IPS-15b (cell line): Measurements from ENCODE around the gene MT2A.

Source experiments
- H3K27me3 ChIP-seq: one replicate; pipeline ENCODE4 v1.6.1; 2013; ENCODE audit warnings: low read length; ENCODE audit not compliant: control insufficient read depth, insufficient read depth
- H3K36me3 ChIP-seq: one replicate; pipeline ENCODE4 v1.6.1; 2013; ENCODE audit warnings: low read length; ENCODE audit not compliant: control insufficient read depth, insufficient read depth
- H3K4me1 ChIP-seq: one replicate; pipeline ENCODE4 v1.6.1; 2013; ENCODE audit warnings: mild to moderate bottlenecking, low read length; ENCODE audit not compliant: control insufficient read depth, insufficient read depth
- H3K4me3 ChIP-seq: one replicate; pipeline ENCODE4 v1.5.1; 2013; ENCODE audit warnings: low read depth, low read length
- H3K9ac ChIP-seq: one replicate; pipeline ENCODE4 v1.6.1; 2013; ENCODE audit warnings: low read depth, mild to moderate bottlenecking, low read length
- H3K9me3 ChIP-seq: one replicate; pipeline ENCODE4 v1.6.1; 2013; ENCODE audit warnings: mild to moderate bottlenecking, low read length; ENCODE audit not compliant: control insufficient read depth, insufficient read depth

The MT2A gene

GRCh38 chr16:56635441-56635967, 27.1 kb downstream of the MT2A start:
- Histone ChIP-seq H3K27me3 (peaks cover 100% of the 10 kb centered on the region), H3K4me1 (peaks cover 3% of the 10 kb centered on the region), H3K36me3 (no peaks in the 10 kb centered on the region), H3K9ac (no peak overlapping the region), H3K9me3 (no peaks in the 10 kb centered on the region), H3K4me3 (peak overlapping the region; percentile 26)

- no peaks in the 10 kb centered on the region for H3K9me3 ChIP-seq
- H3K36me3 ChIP-seq: no peaks in the 10 kb centered on the region
- H3K9ac ChIP-seq: no peak overlapping the region
- H3K4me1 ChIP-seq: peaks cover 3% of the 10 kb centered on the region
- peak overlapping the region; percentile 49 for H3K4me3 ChIP-seq
- H3K27me3 ChIP-seq: peaks cover 100% of the 10 kb centered on the region
Observed at GRCh38 chr16:56636616-56637413, 28.4 kb downstream of the MT2A start.

- Histone ChIP-seq H3K4me1 (peaks cover 3% of the 10 kb centered on the region), H3K9me3 (no peaks in the 10 kb centered on the region), H3K36me3 (no peaks in the 10 kb centered on the region), H3K4me3 (peak within 1 kb of the TSS; percentile 49), H3K27me3 (peaks cover 100% of the 10 kb centered on the region), H3K9ac (no peak within 1 kb of the TSS)
Observed at GRCh38 chr16:56637814-56638750, 29.7 kb downstream of the MT2A start, which contains the start of gene MT1A. MT1A (plus strand) TSS chr16:56638666; CDS start chr16:56638739, 73 bp downstream.

GRCh38 chr16:56639045-56639444, 30.7 kb downstream of the MT2A start:
- no peaks in the 10 kb centered on the region for H3K36me3 ChIP-seq
- H3K9me3 ChIP-seq: no peaks in the 10 kb centered on the region
- H3K4me3 ChIP-seq: peak overlapping the region; percentile 49
- H3K27me3 ChIP-seq: peaks cover 100% of the 10 kb centered on the region
- H3K4me1 ChIP-seq: peaks cover 6% of the 10 kb centered on the region
- no peak overlapping the region for H3K9ac ChIP-seq

GRCh38 chr16:56640076-56640475, 31.7 kb downstream of the MT2A start:
- H3K4me1 ChIP-seq: peaks cover 6% of the 10 kb centered on the region
- no peaks in the 10 kb centered on the region for H3K36me3 ChIP-seq
- no peaks in the 10 kb centered on the region for H3K9me3 ChIP-seq
- peaks cover 100% of the 10 kb centered on the region for H3K27me3 ChIP-seq
- H3K4me3 ChIP-seq: no peak overlapping the region
- no peak overlapping the region for H3K9ac ChIP-seq

- Histone ChIP-seq H3K4me1 (peaks cover 6% of the 10 kb centered on the region), H3K27me3 (peaks cover 100% of the 10 kb centered on the region), H3K36me3 (no peaks in the 10 kb centered on the region), H3K4me3 (no peak overlapping the region), H3K9ac (no peak overlapping the region), H3K9me3 (no peaks in the 10 kb centered on the region)
Observed at GRCh38 chr16:56641166-56641565, 32.8 kb downstream of the MT2A start.

GRCh38 chr16:56643080-56643778, 34.8 kb downstream of the MT2A start:
- H3K27me3 ChIP-seq: peaks cover 100% of the 10 kb centered on the region
- peak overlapping the region; percentile 54 for H3K4me3 ChIP-seq
- no peaks in the 10 kb centered on the region for H3K9me3 ChIP-seq
- peak overlapping the region; percentile 32 for H3K9ac ChIP-seq
- no peaks in the 10 kb centered on the region for H3K36me3 ChIP-seq
- H3K4me1 ChIP-seq: peaks cover 6% of the 10 kb centered on the region

GRCh38 chr16:56643833-56644232, 35.4 kb downstream of the MT2A start:
- Histone ChIP-seq H3K36me3 (no peaks in the 10 kb centered on the region), H3K9me3 (no peaks in the 10 kb centered on the region), H3K27me3 (peaks cover 100% of the 10 kb centered on the region), H3K4me3 (peak overlapping the region; percentile 54), H3K4me1 (peaks cover 3% of the 10 kb centered on the region), H3K9ac (no peak overlapping the region)

- H3K9me3 ChIP-seq: no peaks in the 10 kb centered on the region
- no peak overlapping the region for H3K9ac ChIP-seq
- no peaks in the 10 kb centered on the region for H3K36me3 ChIP-seq
- H3K4me1 ChIP-seq: peaks cover 3% of the 10 kb centered on the region
- peaks cover 100% of the 10 kb centered on the region for H3K27me3 ChIP-seq
- H3K4me3 ChIP-seq: no peak overlapping the region
Observed at GRCh38 chr16:56645311-56645710, 36.9 kb downstream of the MT2A start.

- H3K36me3 ChIP-seq: no peaks in the 10 kb centered on the region
Observed at GRCh38 chr16:56645838-56646237, 37.5 kb downstream of the MT2A start.

More at GRCh38 chr16:56645838-56646237, 37.5 kb downstream of the MT2A start:
- Histone ChIP-seq H3K27me3 (peaks cover 99% of the 10 kb centered on the region), H3K4me3 (no peak overlapping the region), H3K9ac (no peak overlapping the region), H3K9me3 (no peaks in the 10 kb centered on the region), H3K4me1 (peaks cover 3% of the 10 kb centered on the region)
